ENCODE measurements around the gene TCFL5.

GRCh38 chr20:62893700-62894099 lies 32.1 kb upstream of the TCFL5 start:
- TF ChIP-seq CTCF (tag by site-specific recombination; IDR thresholded peaks at IDR 0.05) = no peak
- no peak for TF ChIP-seq KLF10 (tag by site-specific recombination; IDR thresholded peaks at IDR 0.05)
